GM12865 (cell line): Measurements from ENCODE around the gene SPATA22.
"Not testable (repeated sequence)": the region's sequence is repeated elsewhere in the genome, so short reads cannot be mapped to it uniquely, and the experiment has no call there.

Experiments
- DNase-seq: peaks from one replicate; pipeline ENCODE4 v3.0.0; 2010; ENCODE audit warnings: low read depth
- H3K4me3 ChIP-seq: 2 replicates; pipeline ENCODE4 v1.5.1; 2011; ENCODE audit warnings: mild to moderate bottlenecking, low read depth, low read length, control low read depth
- TF ChIP-seq, protein P1 (sequence below): IDR thresholded peaks from 2 replicates; pipeline ENCODE4 v1.5.1; 2011; ENCODE audit warnings: low read length, control low read depth, low read depth, inconsistent platforms; ENCODE audit not compliant: insufficient read depth; ENCODE audit errors: missing control alignments

Gene SPATA22, protein sequence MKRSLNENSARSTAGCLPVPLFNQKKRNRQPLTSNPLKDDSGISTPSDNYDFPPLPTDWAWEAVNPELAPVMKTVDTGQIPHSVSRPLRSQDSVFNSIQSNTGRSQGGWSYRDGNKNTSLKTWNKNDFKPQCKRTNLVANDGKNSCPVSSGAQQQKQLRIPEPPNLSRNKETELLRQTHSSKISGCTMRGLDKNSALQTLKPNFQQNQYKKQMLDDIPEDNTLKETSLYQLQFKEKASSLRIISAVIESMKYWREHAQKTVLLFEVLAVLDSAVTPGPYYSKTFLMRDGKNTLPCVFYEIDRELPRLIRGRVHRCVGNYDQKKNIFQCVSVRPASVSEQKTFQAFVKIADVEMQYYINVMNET

DNA sequence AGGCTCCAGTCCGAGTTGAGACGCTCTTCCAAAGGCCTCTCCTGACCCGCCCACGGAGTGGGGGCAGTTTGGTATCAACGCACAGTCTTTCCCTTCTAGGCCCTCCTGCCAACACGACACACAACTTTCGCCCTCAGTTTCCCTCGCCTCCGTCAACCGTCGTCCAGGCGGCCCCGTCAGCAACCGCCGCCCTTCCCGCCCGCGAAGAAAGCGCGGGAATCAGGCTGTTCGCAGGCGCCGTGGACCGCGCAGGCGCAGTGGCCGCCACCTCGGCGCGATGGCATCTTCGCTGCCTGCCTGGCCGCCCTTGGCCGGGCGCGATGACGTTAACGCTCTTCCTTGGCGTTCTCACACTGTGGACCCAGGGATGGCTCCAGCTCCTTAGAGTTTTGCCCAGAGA, at the start of gene SPATA22:
Gene SPATA22, minus strand, starts transcription at position 221 of the 400 bp plus-strand sequence. CDS start 2,494 bp downstream, outside the sequence.
- TF ChIP-seq, protein P1, sequence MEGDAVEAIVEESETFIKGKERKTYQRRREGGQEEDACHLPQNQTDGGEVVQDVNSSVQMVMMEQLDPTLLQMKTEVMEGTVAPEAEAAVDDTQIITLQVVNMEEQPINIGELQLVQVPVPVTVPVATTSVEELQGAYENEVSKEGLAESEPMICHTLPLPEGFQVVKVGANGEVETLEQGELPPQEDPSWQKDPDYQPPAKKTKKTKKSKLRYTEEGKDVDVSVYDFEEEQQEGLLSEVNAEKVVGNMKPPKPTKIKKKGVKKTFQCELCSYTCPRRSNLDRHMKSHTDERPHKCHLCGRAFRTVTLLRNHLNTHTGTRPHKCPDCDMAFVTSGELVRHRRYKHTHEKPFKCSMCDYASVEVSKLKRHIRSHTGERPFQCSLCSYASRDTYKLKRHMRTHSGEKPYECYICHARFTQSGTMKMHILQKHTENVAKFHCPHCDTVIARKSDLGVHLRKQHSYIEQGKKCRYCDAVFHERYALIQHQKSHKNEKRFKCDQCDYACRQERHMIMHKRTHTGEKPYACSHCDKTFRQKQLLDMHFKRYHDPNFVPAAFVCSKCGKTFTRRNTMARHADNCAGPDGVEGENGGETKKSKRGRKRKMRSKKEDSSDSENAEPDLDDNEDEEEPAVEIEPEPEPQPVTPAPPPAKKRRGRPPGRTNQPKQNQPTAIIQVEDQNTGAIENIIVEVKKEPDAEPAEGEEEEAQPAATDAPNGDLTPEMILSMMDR, result no peak
- DNase-seq, result no peak
- no peak within 1 kb of the TSS for H3K4me3 ChIP-seq

DNA sequence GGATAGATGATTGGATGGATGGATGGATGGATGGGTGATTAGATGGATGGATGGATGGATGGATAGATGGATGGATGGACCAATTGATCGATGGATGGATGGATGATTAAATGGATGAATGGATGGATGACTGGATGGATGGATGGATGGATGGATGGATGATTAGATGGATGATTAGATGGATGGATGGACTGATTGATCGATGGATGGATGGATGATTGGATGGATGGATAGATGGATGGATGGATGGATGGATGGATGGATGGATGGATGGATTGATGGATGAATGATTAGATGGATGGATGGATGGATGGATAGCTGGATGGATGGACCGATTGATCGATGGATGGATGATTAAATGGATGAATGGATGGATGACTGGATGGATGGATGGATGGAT, 47.9 kb upstream of the SPATA22 start:
- H3K4me3 ChIP-seq, DNase-seq: not testable (repeated sequence)

DNA sequence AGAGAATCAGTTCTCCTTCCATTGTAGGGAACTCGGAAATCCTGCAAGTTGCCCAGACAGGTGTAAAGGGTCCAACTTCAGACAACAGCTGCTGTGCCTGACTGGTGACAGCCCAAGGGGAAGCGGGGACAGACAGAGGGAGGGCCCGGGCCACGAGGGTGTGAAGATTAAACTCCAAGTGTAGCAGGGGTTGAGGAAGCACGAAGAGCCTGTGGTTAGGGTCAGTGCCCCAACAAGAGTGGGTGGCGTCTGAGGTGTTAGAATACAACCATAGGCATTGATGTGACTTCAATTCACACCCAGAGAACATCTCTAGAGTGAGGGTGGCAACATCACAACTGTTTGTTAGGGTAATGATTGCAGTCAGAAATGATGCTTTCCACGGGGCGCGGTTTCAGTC, 43.3 kb upstream of the SPATA22 start:
- TF ChIP-seq, protein P1, result no peak
- no peak for DNase-seq
- no peak overlapping the region for H3K4me3 ChIP-seq

DNA sequence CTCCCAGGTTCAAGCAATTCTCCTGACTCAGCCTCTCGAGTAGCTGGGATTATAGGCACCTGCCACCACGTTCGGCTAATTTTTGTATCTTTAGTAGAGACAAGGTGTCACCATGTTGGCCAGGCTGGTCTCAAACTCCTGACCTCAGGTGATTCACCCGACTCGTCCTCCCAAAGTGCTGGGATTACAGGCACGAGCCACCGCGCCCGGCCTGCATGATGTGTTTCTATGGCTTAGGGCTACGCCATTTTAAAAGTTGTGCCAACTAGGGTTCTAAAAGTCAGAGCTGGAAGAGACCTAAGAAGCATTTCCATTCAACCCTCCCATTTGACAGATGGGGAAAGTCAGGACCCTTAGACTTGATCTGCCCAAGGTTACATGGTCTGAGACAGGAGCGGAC, 42.5 kb upstream of the SPATA22 start:
- DNase-seq, H3K4me3 ChIP-seq: not testable (repeated sequence)

DNA sequence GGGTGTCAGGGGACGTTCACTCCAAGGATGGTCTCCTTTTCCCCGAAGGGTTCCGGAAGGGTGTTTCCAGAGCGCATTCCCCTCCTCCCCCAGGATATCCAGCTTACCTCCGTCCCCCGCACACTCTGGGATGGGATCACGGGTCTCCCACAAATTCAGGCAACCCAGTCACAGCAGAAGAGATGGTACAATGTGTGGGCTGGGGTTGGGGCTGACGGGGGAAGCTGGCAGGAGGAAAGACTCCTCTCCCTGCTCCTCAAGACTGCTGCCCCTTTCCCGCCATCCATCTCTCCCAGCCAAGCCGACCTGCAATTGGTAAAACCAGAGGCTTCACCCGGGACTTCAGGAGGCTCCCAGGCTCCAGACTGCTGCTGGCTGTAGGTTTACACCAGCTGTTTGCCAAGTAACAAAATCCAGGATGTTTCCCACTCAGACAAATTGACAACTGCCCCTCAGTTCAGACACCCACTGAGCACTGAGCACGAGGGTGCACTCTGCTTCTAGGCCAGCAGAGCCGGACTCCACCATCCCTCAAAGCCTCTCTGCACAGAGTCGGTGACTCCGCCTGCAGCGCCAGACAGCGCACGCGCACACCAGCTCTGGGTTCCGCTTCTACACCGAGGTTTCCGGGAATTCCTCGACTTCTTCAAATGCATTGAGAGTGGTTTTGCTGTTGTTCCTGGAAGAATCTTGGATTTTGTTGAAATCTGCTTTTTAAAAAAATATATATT, 41.9 kb upstream of the SPATA22 start:
- DNase-seq, result no peak
- TF ChIP-seq, protein P1, result no peak
- H3K4me3 ChIP-seq, result no peak overlapping the region

DNA sequence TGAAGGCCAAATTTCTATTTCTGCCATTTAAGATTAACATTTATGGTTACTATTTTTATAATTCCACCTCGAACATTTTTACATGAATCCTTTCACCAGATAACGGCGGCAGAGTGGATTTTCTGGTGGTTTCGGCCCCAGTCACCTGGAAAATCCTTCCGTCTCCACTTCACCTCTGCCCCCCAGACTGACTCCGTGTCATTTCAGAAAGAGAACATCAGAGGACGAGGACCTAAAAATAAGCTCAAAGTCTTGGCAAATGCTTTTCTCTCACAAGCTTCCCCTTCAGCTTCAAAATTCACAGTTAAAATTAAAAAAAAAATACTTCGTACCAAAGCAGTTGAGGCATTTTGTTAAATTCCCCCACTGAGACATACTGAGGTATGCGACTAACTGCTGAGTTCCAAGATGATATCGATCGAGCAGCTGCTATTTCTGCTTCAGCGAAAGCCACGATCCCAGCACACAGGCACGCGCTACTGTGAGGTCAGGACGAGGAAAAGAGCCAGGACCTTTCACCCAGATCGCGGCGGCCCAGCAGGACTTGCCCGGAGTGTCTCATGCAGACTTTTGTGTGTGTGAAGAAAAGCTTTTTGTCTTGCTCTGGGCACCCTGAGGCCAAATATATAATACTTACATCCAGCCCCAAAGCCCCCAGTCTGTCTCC, 41.0 kb upstream of the SPATA22 start:
- H3K4me3 ChIP-seq, result no peak overlapping the region

DNA sequence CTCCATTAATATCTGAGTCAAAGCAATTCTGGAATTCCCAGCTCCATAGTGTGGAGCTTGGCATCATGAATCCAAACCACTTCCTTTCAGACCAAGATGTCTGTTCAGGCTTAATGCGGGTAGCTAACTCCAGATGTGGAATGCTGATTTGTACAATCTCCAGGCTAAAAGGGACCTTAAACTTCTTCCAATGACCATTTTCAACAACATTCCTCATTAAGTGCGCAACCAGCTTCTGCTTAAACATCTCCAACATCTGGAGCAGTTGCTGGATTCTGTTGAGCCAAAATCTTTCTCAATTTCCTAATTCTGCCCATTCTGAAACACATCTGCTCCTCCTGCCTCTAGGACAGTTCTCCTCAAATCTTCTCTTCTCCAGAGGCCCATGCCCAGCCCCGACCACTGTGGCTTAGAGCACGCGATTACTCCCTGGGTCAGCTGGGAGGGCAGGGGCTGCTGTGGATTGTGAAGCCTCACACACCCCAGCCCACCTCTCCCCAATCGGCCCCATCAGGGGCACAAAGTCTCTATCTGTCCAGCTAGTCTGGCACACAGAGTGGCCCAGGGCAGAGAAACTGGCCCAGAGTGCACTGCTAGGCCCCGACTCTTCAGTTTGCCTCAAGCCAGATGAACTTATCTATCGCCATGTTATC, 40.4 kb upstream of the SPATA22 start:
- DNase-seq, result no peak
- H3K4me3 ChIP-seq, result no peak overlapping the region
- TF ChIP-seq, protein P1, result no peak

More for the DNA sequence above, 41.0 kb upstream of the SPATA22 start:
- TF ChIP-seq, protein P1, result no peak
- DNase-seq, result no peak
